HG03196 (cell line): Measurements from ENCODE around the gene SCUBE1.
"Not testable (repeated sequence)": the region's sequence is repeated elsewhere in the genome, so short reads cannot be mapped to it uniquely, and the experiment has no call there.

Experiments
- ATAC-seq: cut with Tn5 transposase; IDR thresholded peaks from one replicate; pipeline ENCODE4 v1.9.1; 2021; ENCODE audit not compliant: unreplicated experiment

SCUBE1 gene

DNA sequence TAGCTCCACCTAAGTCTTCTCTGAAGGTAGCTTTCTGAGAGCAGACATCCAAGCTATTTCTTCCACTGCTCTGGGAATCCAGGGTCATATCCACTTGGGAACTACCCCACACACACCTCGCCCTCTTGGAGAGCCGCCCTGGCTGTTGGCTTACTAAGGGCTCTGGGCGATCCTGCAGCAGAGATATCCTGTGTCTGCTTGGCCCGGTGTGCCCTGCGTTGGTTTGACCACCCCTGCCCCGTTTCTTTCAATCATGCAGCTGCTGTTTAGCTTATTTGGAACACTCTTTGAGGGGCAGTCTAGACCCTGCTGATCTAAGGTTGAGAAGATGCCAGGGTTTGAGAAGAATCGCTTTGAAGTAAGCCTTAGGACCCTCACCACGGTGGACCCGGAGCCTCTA lies 17.4 kb upstream of the SCUBE1 start:
- no peak for ATAC-seq

DNA sequence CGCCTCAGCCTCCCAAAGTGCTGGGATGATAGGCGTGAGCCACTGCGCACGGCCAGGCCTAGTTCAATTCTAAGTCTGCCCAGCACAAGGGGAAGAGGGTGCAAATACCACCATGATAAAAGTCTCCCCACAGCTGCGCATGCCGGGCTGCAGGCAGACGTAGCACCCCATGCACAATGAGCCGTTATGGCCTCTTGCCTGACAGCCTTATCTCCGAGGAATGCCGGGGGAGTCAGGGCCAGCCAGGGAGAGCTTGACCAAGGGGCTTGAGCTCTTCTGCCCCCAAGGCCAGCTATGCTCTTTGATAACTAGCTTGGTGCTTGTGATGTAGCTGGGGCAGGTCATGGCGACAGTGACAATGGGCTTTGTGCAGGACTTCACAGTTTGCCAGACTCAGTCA lies 13.7 kb upstream of the SCUBE1 start:
- no peak for ATAC-seq

DNA sequence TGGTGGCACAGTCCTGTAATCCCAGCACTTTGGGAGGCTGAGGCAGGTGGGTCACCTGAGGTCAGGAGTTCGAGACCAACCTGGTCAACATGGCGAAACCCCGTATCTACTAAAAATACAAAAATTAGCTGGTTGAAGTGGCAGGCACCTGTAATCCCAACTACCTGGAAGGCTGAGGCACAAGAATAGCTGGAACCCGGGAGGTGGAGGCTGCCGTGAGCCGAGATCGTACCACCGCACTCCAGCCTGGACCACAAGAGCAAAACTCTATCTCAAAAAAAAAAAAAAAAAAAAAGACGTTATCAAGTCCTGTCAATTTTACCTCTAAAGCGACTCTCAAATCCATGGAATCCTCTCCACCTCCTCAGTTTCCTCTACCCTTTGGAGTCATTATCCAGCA lies 12.5 kb upstream of the SCUBE1 start:
- ATAC-seq, result not testable (repeated sequence)

DNA sequence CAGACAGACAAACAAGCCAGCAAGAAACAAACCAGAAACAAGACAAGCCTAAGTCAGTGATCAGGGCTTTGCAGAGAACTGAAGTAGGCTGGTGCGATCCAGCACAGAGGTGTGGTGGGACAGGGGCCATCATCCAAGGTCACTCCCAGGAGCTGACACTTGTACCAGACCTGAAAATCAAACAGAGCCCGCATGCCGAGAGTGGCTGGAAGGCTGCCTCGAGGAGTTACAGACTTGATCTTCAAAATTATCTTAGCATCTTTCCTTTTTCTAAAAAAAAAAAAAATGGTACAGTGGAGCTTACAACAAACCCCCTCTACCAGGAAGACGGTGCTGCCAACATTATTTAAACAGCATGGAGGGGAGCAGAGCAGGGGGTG lies 8.8 kb upstream of the SCUBE1 start:
- no peak for ATAC-seq

DNA sequence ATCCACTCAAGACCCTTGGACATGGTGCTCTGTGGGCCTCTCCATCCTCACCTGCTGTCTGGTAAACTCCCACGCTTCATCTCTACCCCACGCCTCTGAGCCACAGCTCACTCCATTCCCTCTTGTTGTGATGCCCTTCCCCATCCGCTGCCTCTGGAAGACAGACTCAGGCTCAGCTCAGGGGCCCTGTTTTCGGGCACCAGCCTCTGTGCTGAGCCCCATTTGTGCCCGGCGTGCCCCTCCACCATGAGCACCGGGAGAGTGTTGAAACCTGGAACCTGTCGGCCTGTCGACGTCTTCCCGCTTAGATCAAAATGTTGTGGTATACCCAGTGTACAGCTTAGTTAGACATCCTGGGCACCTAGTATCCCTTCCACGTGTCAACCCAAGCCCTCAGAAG lies 6.5 kb upstream of the SCUBE1 start:
- ATAC-seq, result no peak

DNA sequence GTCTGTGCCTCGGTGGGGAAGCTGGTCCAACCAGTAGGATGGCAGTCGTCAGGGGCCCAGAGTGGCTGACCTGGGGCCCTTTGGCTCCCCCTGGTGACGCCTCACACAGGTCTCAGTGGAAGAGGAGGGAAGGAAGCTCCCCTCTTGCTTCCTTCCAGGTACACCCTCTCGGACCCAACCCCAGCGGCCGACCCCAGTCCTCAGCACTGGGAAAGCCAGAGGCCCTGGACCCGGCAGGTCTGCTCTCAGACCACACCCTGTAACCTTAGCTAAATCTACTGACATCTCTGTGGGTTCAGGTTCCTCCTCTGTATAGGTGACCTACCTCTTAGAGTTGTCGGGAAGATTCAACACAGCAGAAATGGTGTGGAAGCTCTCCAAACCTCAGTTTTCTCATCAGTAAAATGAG lies 3.4 kb upstream of the SCUBE1 start:
- no peak for ATAC-seq

DNA sequence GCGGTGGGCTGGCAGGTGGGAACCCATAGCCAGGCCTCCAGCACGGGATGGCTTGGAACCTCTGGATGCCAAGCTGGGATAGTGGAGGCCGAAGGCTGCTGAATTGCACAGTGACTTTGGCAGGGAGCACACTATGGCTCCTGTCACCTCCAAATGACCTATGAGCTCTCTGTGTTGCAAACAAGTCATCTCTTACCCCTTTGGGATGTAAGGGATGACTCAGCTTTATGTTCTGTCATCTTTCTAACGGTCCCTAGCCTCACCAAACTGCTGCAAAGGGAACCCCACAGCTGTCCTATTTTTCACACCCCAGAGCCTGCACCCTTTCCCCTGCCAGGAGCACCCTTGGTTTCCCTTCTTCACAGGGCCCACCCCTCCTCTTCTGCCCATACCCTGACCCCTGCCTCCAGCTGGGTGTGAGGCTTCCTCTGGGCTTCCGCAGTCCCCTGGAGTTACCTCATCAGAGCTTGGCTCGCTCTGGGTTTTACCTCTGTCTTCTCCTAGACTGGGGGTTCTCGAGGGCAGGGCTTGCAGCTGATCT lies 2.7 kb upstream of the SCUBE1 start:
- no peak for ATAC-seq

DNA sequence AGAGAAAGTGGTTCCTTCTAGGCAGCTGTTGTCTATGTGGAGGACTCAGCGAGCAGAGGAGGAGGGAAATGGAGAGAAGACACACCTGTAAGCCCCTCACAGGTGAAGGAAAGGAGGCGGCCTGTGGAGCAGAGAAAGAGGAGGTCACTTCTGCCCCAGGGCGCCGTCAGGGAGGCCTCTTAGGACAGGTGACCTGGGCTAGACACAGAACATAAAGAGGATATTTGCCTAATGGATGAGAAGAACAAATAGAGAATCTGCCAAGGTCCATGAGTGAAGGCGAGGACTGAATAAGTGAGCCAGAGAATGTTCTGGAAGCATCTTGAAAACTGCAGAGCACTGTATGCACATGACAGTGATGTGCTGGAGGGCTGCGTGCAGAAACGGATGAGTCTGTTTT lies 2.2 kb upstream of the SCUBE1 start:
- ATAC-seq, result no peak

DNA sequence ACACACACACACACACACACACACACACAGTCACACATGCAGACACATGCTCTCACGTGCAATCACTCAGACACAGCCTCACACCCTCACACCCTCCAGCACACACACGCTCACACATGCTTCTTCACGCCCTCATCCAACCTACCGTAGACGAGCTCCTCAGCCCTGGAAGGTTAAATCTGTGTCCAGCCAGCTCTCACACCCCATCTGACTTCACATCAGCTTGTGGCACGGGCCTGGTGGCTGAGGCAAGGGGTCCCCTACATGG lies 1.3 kb upstream of the SCUBE1 start:
- no peak for ATAC-seq

DNA sequence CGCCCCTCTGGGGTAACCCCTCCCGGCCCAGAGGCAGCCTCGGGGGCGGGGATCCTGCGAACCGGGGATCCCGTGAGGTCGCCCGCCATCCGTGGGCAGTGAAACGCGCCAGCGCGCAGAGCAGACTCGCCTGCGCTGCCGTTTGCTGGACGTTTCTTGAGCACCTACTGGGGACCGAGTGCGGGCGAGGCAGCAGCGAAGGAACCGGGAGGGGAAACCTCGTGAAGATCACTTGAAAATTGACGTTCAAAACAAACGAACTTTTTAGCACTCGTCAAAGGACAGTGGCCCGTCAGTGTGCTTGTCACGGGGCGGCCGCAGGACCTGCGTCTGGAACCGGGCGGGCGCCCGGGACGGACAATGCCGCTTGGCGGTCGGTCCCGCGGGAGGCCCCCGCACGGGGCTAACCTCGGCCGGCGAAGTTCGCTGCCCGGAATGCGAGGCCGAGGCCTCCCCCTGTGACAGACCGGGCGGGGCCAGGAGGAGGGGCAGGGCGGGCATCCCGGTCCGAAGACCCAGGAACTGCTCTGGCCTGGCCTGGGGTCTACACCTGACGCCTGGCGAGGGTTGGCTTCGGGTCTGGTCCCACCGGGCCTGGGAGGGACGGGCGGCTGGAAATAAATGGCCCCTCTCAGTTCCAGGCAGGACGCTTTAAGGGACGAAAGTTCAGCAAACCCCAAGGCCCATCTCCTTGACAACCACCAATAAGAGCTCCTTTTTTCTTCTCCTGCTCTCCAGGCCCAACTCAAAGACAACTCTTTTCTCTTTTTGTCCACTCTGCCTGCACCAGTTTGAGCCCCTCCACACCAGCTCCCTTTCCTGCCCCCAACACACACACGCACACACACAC lies 723 bp upstream of the SCUBE1 start:
- no peak for ATAC-seq

DNA sequence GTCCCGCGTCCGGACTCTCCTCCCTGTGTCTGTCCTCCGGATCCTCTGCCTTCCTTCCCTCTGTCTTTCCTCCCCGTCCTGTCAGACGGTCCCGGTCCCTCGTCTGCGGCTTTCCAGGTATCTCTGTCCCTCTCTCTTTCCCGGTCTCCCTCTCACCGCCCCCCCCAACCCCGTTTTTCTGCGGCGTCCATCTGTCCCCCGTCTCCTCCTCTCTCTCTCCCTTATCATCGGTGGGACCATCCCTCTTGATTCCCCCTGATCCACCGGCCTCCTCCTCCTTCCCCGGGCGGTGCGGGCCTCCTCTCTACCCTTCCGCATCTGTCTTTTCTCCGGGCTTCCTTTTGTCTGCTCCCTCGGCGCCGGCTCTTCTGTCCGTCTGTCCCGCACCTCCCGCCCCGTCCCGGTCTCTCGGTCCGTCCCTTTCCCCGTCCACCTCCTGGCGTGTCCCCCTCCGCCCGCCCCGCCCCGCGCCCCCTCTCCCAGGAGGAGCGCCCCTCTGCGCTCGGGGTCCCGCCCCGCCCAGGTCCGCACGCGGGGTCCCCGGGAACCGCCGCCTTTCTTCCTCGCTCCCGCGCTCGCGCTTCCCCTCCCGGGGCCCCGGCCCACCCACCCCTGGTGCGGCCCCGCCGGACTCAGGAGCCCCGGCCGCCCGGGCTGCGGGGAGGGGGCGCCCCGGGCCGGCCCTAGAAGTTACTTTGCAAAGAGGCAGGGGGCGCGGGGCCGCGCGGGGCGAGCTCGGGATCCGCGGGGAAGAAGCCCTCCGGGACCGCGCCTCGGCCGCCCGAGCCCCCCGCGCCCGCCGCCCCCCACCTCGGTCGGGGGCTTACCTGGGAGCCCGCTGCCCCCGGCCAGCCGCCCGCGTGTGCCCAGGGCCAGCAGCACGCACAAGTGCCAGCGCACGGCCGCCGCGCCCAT lies 568 bp downstream of the SCUBE1 start:
- ATAC-seq, result no peak

DNA sequence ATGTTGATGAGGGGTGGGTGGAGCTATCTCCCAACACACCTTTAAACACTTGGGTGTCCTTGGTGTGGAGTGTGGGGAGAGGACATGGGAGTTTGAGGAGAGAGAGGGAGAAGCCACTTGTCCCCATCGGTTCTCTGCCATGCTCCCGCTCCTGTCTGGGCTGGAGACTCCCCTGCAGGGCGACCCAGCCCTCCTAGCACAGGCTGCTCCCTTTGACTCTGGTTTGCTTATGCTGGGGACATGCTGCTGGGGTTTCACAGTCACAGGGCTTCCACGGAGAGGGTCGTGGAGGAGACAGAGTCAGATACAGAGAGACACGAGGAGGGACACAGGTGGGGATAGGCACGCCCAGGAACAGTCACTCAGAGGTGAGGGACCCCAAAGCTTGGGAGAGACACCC lies 1.6 kb downstream of the SCUBE1 start:
- no peak for ATAC-seq

DNA sequence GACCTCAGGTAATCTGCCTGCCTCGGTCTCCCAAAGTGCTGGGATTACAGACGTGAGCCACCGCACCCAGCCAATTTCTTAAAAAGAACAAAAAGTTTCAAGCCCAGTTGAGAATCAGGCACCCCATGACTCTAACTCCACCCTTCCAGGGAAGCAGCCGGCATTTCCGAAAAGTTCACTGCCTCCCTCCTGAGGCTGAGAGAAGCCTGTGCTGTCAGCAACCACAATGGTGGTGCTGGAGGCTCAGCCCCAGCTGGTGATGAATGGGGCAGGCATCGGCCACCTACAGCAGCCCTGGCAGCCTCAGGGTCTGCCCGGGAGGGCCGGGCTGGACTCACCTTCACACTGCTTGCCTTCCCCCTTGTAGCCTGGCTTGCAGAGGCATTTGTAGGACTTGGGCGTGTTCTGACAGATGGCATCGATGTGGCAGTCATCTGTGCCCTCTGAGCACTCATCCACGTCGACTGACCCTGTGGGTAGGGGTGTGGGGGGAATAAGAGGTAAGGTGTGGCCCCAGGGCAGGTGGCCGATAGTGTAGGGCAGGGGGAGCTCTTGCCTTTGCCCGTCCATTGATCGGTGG lies 4.3 kb downstream of the SCUBE1 start:
- no peak for ATAC-seq

DNA sequence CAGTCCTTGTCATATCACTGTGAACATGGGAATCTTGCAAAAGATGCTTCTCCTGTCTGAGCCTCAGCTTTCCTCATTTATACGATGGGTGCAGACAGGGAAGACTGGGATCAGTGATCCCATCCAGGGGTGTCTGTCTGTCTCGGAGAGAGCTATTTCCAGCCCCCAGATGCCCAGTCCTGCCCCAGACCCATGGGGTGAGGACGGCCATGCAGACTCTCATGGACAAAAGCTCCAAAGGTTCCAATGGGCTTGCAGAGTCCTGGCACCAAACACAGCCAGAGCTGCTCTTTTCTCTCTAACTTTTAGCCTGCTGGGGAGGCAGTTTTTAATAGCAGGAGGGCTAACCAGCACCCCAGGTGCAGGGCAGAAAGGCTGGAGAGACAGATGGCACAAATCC lies 5.2 kb downstream of the SCUBE1 start:
- no peak for ATAC-seq

DNA sequence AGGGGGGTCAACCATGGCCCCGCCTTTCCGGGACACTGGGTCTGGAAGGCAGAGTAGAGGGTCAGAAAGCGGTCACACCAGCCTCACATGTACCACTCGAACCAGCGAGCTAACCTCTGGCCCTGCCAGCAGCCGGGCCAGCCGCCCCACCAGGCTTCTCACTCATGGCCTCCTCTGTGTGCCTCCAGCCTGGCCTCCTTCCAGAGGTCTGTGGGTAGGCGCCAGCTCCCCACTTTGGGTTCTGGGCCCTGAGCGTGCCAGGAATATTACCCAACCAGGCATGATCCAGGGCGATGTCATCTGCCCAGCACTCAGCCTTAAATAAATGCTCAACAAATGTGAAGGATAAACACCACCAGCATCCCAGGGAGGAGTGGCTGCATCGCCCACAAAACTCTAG lies 5.8 kb downstream of the SCUBE1 start:
- ATAC-seq, result no peak

DNA sequence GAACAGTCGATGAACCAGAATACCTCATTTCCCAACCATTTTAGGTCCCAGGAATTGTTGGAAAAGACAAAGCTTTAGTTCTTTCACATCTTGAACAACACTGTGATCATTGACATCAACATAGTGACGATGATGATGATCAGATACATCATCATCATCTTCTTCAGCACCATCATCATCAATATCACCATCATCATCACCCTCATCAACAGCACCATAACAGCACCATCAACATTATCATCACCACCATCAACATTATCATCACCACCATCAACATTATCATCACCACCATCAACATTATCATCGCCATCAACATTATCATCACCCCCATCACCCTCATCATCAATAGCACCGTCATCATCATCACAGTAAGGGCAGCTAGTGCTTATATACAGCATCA lies 8.8 kb downstream of the SCUBE1 start:
- ATAC-seq, result no peak

DNA sequence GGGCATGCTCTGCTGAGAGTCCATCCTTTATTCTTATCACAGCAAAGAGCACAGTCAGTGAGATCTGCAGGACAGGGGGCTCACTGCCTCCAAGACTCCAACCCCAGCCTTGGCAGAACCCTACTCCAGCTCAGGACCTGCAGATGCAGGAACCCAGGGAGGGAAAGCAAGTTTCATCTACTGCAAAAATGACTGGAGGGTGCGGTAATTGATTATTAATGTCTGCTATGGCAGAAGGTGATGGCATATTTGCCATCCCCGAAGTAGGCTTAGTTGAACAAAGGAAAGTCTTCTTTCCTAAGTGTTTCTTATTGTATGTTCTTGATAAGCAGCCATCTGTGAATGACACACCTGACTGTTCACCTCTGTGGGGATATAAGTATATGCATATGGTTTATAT lies 9.2 kb downstream of the SCUBE1 start:
- no peak for ATAC-seq

DNA sequence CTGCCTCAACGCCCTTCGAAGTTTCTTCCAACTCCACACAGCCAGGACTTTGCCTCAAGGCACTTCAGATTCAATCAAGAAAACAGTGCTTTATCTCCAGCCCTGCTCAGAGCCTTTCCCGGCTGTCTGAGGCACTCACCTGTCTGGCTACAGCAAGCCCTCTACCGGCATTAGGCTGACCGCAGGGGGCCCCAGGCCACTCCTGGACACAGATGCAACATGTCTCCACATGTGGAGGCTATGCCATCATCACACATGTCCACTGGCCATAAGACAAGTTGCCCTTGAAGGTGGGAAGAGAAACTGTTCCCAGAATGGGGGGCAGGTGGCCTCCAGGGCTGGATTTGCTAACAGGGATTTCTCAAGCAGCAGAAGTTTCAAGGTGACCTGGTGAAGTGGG lies 10.0 kb downstream of the SCUBE1 start:
- ATAC-seq, result no peak

DNA sequence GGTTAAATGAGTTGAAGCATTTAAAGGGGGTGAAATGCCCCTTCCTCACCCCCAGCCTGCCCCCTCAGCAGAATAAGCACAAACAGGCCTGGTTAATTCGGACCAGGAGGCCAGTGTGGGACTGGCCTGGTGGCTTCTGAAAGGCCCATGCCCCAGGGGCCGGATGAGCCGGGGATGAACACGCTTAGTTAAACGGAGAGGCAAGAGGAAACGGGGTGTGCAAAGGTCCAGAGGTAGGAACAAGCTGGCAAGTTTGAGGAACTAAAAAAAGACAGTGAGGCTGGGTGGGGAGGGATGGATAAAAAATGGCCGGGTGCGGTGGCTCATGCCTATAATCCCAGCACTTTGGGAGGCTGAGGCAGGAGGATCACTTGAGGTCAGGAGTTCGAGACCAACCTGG lies 11.5 kb downstream of the SCUBE1 start:
- no peak for ATAC-seq

DNA sequence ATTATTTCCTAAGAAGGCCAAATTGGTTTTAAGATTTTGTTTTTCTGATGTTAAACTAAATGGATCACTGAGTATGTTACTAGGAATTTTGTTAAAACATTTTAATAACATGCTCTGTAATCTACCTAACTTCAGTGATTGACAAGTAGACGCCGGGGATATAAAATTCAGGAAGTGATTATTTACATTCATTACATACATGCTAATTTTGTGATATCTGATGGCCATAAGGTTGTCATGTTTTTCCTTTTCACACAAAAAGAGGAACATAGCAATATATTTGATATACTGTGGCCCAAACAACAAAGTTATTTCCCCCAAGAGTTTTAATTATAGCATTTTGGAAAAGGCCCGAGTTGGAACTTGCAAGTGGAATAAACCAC lies 12.1 kb downstream of the SCUBE1 start:
- ATAC-seq, result no peak

DNA sequence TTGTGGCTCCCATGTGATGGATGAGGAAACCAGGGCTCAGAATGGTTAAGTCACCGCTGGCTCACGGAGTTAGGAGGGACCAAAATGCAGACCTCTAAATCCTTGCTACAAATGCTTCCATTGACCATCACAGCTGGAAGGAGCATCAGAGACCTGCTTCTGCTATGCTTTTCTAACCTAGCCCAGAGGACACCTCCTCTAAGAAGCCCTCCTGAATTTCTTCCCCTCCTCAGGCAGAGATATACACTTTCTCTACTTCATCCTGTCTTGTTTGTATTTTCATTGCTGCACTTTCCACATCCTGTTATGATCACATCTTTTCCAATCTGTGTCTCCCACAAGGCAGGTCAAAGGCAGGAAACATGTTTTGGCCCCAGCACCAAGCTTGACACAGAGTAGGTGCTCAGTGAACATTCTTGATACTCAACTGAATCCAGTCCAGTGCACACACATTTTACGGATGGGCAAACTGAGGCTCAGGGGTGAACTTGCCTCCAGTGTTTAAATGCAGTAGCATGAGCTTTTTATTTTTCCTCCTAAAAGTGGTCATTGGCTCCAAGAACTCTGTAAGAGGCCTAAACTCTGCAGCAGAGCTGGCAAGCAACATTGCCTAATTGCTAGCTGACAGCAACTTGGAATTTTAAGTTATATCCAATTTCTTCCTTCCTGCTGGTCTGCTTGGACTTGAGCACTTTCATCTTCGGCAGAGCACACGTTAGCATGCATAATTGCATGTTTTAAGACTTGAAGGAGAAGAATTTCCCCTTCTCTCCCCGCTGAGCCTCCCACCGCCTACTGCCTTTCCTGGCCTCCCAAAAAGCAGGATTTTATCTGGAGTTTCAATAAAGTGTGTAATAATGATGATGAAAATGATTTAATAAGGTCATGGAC lies 12.7 kb downstream of the SCUBE1 start:
- no peak for ATAC-seq
